ENCODE measurements around the gene BLTP3B.

DNA sequence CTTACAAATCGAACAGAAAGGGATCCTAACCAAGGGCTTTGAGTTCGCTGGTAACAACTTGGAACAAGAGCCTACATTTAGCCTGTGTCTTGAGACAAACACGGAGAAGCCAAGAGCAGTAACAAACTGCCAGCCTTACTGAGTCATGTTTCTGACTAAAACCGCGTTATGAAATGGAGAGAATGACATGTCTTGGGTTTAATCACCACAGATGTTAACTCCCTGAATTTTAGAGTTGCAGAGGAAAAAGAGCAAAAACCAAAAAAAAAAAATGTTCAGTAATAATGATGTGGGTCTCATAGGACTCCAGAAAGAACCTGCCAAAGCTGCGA lies 1.0 kb downstream of the BLTP3B start:
- TF ChIP-seq, protein P1, sequence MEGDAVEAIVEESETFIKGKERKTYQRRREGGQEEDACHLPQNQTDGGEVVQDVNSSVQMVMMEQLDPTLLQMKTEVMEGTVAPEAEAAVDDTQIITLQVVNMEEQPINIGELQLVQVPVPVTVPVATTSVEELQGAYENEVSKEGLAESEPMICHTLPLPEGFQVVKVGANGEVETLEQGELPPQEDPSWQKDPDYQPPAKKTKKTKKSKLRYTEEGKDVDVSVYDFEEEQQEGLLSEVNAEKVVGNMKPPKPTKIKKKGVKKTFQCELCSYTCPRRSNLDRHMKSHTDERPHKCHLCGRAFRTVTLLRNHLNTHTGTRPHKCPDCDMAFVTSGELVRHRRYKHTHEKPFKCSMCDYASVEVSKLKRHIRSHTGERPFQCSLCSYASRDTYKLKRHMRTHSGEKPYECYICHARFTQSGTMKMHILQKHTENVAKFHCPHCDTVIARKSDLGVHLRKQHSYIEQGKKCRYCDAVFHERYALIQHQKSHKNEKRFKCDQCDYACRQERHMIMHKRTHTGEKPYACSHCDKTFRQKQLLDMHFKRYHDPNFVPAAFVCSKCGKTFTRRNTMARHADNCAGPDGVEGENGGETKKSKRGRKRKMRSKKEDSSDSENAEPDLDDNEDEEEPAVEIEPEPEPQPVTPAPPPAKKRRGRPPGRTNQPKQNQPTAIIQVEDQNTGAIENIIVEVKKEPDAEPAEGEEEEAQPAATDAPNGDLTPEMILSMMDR (conservative IDR thresholded peaks at IDR 0.05), result no peak
- no peak for TF ChIP-seq ZFX (IDR thresholded peaks at IDR 0.05)
